KOPT-K1 (cell line): ENCODE measurements around the gene NSMCE4A.
A peak's percentile ranks its signal among the peaks of the same experiment; 100 is the strongest.
"Not testable (repeated sequence)": the region's sequence is repeated elsewhere in the genome, so short reads cannot be mapped to it uniquely, and the experiment has no call there.

Experiments used
- H3K27ac ChIP-seq: fragments of 200-600 bp; sonication (generic); 2 replicates; pipeline ENCODE4 v1.5.1; 2016; ENCODE audit warnings: antibody characterized with exemption, mild to moderate bottlenecking, low read depth, low read length; ENCODE audit not compliant: poor library complexity, severe bottlenecking
- H3K36me3 ChIP-seq: fragments of 200-600 bp; sonication (generic); 2 replicates; pipeline ENCODE4 v1.5.1; 2017; ENCODE audit warnings: antibody characterized with exemption, mild to moderate bottlenecking, low read length, moderate library complexity; ENCODE audit not compliant: insufficient read depth
- H3K9me3 ChIP-seq: fragments of 200-600 bp; sonication (generic); 2 replicates; pipeline ENCODE4 v1.5.1; 2017; ENCODE audit warnings: antibody characterized with exemption, low read length, mild to moderate bottlenecking; ENCODE audit not compliant: insufficient read depth, poor library complexity, severe bottlenecking

The NSMCE4A gene

GRCh38 chr10:121929585-121930267, 45.3 kb downstream of the NSMCE4A start:
- not testable (repeated sequence) for H3K9me3 ChIP-seq, H3K36me3 ChIP-seq, H3K27ac ChIP-seq

GRCh38 chr10:121928528-121928884, 46.5 kb downstream of the NSMCE4A start:
- no peaks in the 10 kb centered on the region for H3K9me3 ChIP-seq
- peak overlapping the region; percentile 89 for H3K27ac ChIP-seq
- H3K36me3 ChIP-seq = 0 out of 2 replicates have a peak, but pooled peaks cover 4% of the 10 kb centered on the region

- H3K9me3 ChIP-seq = no peaks in the 10 kb centered on the region
- H3K36me3 ChIP-seq = peaks cover 9% of the 10 kb centered on the region; the same call in 1 of the 2 replicates
- peak within 1 kb of the TSS; percentile 89 for H3K27ac ChIP-seq
Measured at GRCh38 chr10:121927841-121928527, 47.0 kb downstream of the NSMCE4A start, which contains the start of gene ATE1. Gene ATE1, minus strand, starts transcription at chr10:121928031. Its CDS starts 82 bp downstream, at chr10:121927949.

- peaks cover 15% of the 10 kb centered on the region; the same call in 1 of the 2 replicates for H3K36me3 ChIP-seq
- peak overlapping the region; percentile 89 for H3K27ac ChIP-seq
- H3K9me3 ChIP-seq = no peaks in the 10 kb centered on the region
Measured at GRCh38 chr10:121927318-121927840, 47.6 kb downstream of the NSMCE4A start.

- H3K36me3 ChIP-seq = peaks cover 16% of the 10 kb centered on the region; the same call in 1 of the 2 replicates
- H3K9me3 ChIP-seq = no peaks in the 10 kb centered on the region
- H3K27ac ChIP-seq = peak overlapping the region; percentile 89
Measured at GRCh38 chr10:121926671-121927317, 48.2 kb downstream of the NSMCE4A start.

- Histone ChIP-seq H3K9me3 (no peaks in the 10 kb centered on the region), H3K27ac (no peak overlapping the region)
Measured at GRCh38 chr10:121926157-121926556, 48.9 kb downstream of the NSMCE4A start.

GRCh38 chr10:121921238-121921931, 53.6 kb downstream of the NSMCE4A start:
- no peaks in the 10 kb centered on the region for H3K9me3 ChIP-seq
- peaks cover 50% of the 10 kb centered on the region for H3K36me3 ChIP-seq
- no peak overlapping the region for H3K27ac ChIP-seq

More at GRCh38 chr10:121926157-121926556, 48.9 kb downstream of the NSMCE4A start:
- H3K36me3 ChIP-seq = peaks cover 21% of the 10 kb centered on the region; the same call in 1 of the 2 replicates

GRCh38 chr10:121919666-121920065, 55.4 kb downstream of the NSMCE4A start:
- H3K36me3 ChIP-seq = peaks cover 50% of the 10 kb centered on the region
- H3K9me3 ChIP-seq = no peaks in the 10 kb centered on the region
- no peak overlapping the region for H3K27ac ChIP-seq

GRCh38 chr10:121918800-121919199, 56.2 kb downstream of the NSMCE4A start:
- H3K36me3 ChIP-seq = peaks cover 52% of the 10 kb centered on the region
- not testable (repeated sequence) for H3K27ac ChIP-seq, H3K9me3 ChIP-seq

GRCh38 chr10:121914661-121915060, 60.4 kb downstream of the NSMCE4A start:
- H3K36me3 ChIP-seq = peaks cover 60% of the 10 kb centered on the region
- no peak overlapping the region for H3K27ac ChIP-seq
- no peaks in the 10 kb centered on the region for H3K9me3 ChIP-seq

GRCh38 chr10:121911421-121911697, 63.7 kb downstream of the NSMCE4A start:
- Histone ChIP-seq H3K27ac (no peak overlapping the region), H3K9me3 (no peaks in the 10 kb centered on the region), H3K36me3 (peaks cover 55% of the 10 kb centered on the region)

- H3K36me3 ChIP-seq = peaks cover 60% of the 10 kb centered on the region
Measured at GRCh38 chr10:121910673-121911420, 64.2 kb downstream of the NSMCE4A start.

More at GRCh38 chr10:121910673-121911420, 64.2 kb downstream of the NSMCE4A start:
- no peaks in the 10 kb centered on the region for H3K9me3 ChIP-seq
- H3K27ac ChIP-seq = no peak overlapping the region
